B cell (primary cell): ENCODE results near the gene PITHD1. TPM values are rescaled to one million over a fixed set of nuclear protein-coding genes. Genes with fewer than 3 reads are reported as not detected.

ENCODE experiments used
- ATAC-seq: fragments of 200-7000 bp; cut with Tn5 transposase; one replicate; pipeline ENCODE4 v1.10.0; 2021; ENCODE audit warnings: low read depth, mild to moderate bottlenecking, moderate number of reproducible peaks, moderate library complexity
- CTCF ChIA-PET: fragments of 350-600 bp; sonication (Branson Sonifier 250); formaldehyde crosslinking; loops from one replicate; lab custom pipeline; 2021; ENCODE audit warnings: antibody characterized with exemption, inconsistent platforms; lab: Charles Lee
- POLR2A ChIA-PET: fragments of 350-600 bp; sonication (Branson Sonifier 250); formaldehyde crosslinking; loops from one replicate; lab custom pipeline; 2021; ENCODE audit warnings: antibody characterized with exemption; lab: Charles Lee
- DNase-seq: peaks from one replicate; pipeline ENCODE4 v3.0.0; 2013
- H2AFZ ChIP-seq: 2 replicates; pipeline ENCODE4 v1.6.1; 2012; ENCODE audit warnings: mild to moderate bottlenecking, low read depth, low read length; ENCODE audit not compliant: insufficient read depth, poor library complexity, severe bottlenecking
- H3K27ac ChIP-seq, 2 donors: 1 replicate in 1 of 2; 2 replicates in 1 of 2; pipeline ENCODE4 v1.5.1; 2012 to 2013; ENCODE audit warnings: low read length in 2 of 2, mild to moderate bottlenecking in 2 of 2, moderate library complexity in 1 of 2
- H3K27me3 ChIP-seq, 4 experiments: fragments of 200-600 bp in 1 of 4; sonication (generic) in 1 of 4; replicated peaks in 1 of 4; 1 replicate in 2 of 4; 2 replicates in 2 of 4; pipeline versions ENCODE4 v1.6.1 to v1.7.0; 2013 to 2016; ENCODE audit warnings: low read length in 3 of 4, mild to moderate bottlenecking in 2 of 4, mixed read lengths in 1 of 4, moderate library complexity in 1 of 4; ENCODE audit not compliant: insufficient read depth in 4 of 4, control insufficient read depth in 3 of 4; ENCODE audit errors: control extremely low read depth in 1 of 4
- H3K36me3 ChIP-seq, 2 experiments: replicated peaks in 1 of 2; 1 replicate in 1 of 2; 2 replicates in 1 of 2; pipeline versions ENCODE4 v1.6.1 to v1.7.1; 2013; ENCODE audit warnings: low read length in 1 of 2; ENCODE audit not compliant: insufficient read depth in 2 of 2, control insufficient read depth in 1 of 2; ENCODE audit errors: control extremely low read depth in 1 of 2, extremely low read depth in 1 of 2
- H3K4me1 ChIP-seq, 2 donors: fragments of 200-600 bp in 1 of 2; sonication (generic) in 1 of 2; 1 replicate in 1 of 2; 2 replicates in 1 of 2; pipeline versions ENCODE4 v1.5.1 to v1.6.1; 2013 to 2017; ENCODE audit warnings: low read length in 2 of 2; ENCODE audit not compliant: control insufficient read depth in 2 of 2, insufficient read depth in 2 of 2
- H3K4me2 ChIP-seq: replicated peaks from 2 replicates; pipeline ENCODE3; 2012; ENCODE audit warnings: mild to moderate bottlenecking, low read depth, low read length; ENCODE audit not compliant: poor library complexity, severe bottlenecking
- H3K4me3 ChIP-seq, 5 experiments: fragments of 200-600 bp in 1 of 5; sonication (generic) in 1 of 5; 1 replicate in 3 of 5; 2 replicates in 2 of 5; pipeline versions ENCODE4 v1.5.1 to v1.7.0; 2011 to 2016; ENCODE audit warnings: low read length in 4 of 5, mild to moderate bottlenecking in 4 of 5, low read depth in 2 of 5, control low read depth in 1 of 5, moderate library complexity in 1 of 5; ENCODE audit not compliant: insufficient read depth in 1 of 5; ENCODE audit errors: control extremely low read depth in 1 of 5, extremely low read depth in 1 of 5
- H3K79me2 ChIP-seq: fragments of 200-600 bp; sonication (generic); one replicate; pipeline ENCODE4 v1.6.0; 2016; ENCODE audit warnings: low read length; ENCODE audit not compliant: control insufficient read depth, insufficient read depth
- H3K9ac ChIP-seq: fragments of 200-600 bp; sonication (generic); 2 replicates; pipeline ENCODE4 v1.6.1; 2017; ENCODE audit warnings: mild to moderate bottlenecking, low read length, moderate library complexity
- H3K9me3 ChIP-seq, 3 donors: one replicate each; pipeline versions ENCODE4 v1.6.1 to v1.7.1; 2013; ENCODE audit warnings: low read length in 2 of 3; ENCODE audit not compliant: control insufficient read depth in 2 of 3, insufficient read depth in 1 of 3; ENCODE audit errors: control extremely low read depth in 1 of 3
- H4K20me1 ChIP-seq: 2 replicates; pipeline ENCODE4 v1.6.0; 2012; ENCODE audit warnings: mild to moderate bottlenecking, low read length; ENCODE audit not compliant: insufficient read depth, control insufficient read depth, poor library complexity, severe bottlenecking
- H3K27ac Mint-ChIP-seq: one replicate; pipeline ENCODE4 v1.8.0; 2021; ENCODE audit warnings: mixed read lengths
- H3K27me3 Mint-ChIP-seq: one replicate; pipeline ENCODE4 v1.8.0; 2021; ENCODE audit warnings: mixed read lengths
- H3K4me1 Mint-ChIP-seq: one replicate; pipeline ENCODE4 v1.8.0; 2021; ENCODE audit warnings: mixed read lengths
- H3K4me3 Mint-ChIP-seq: one replicate; pipeline ENCODE4 v1.8.0; 2021; ENCODE audit warnings: mixed read lengths
- H3K9me3 Mint-ChIP-seq: one replicate; pipeline ENCODE4 v1.8.0; 2022; ENCODE audit warnings: mixed read lengths; ENCODE audit not compliant: insufficient read depth
- EZH2 ChIP-seq: IDR thresholded peaks from 2 replicates; pipeline ENCODE4 v1.6.1; 2012; ENCODE audit warnings: borderline replicate concordance, low read depth, mild to moderate bottlenecking, moderate library complexity, low read length; ENCODE audit not compliant: insufficient read depth, poor library complexity, severe bottlenecking
- WGBS: methylation state at CpG from one replicate; pipeline ENCODE4 v1.1.5; 2013; ENCODE audit warnings: missing lambda C conversion rate; ENCODE audit not compliant: insufficient coverage; 5-methylcytosine and 5-hydroxymethylcytosine counted together
- intact Hi-C: fragments of 100-400 bp; cut with micrococcal nuclease; formaldehyde crosslinking; loops from one replicate; pipeline ENCODE4 v1.10.0; 2022
- polyA minus RNA-seq: library from RNA; depleted of rRNA, polyadenylated mRNA; stranded (reverse); fragments of >200 nt; gene quantifications from 2 replicates; pipeline ENCODE4 v1.2.3, GENCODE V29; 2012
- polyA plus RNA-seq: library from polyadenylated mRNA; depleted of rRNA; stranded (reverse); fragments of >200 nt; gene quantifications from 2 replicates; pipeline ENCODE4 v1.2.3, GENCODE V29; 2012
- total RNA-seq, 2 donors: library from RNA; stranded (reverse); fragments of 120-200 nt in 1 of 2; gene quantifications; 1 replicate in 1 of 2; 2 replicates in 1 of 2; pipeline versions ENCODE4 v1.2.3 to v1.2.4, GENCODE V29; 2013 to 2022
- TF ChIP-seq, protein P1 (sequence below): fragments of 200-600 bp; IDR thresholded peaks from one replicate; pipeline ENCODE4 v1.8.0; 2022; ENCODE audit warnings: antibody characterized with exemption, mild to moderate bottlenecking

Gene PITHD1, protein sequence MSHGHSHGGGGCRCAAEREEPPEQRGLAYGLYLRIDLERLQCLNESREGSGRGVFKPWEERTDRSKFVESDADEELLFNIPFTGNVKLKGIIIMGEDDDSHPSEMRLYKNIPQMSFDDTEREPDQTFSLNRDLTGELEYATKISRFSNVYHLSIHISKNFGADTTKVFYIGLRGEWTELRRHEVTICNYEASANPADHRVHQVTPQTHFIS
- 56.7 and 62.2 TPM in 2 replicates for total RNA-seq
- 76.5 TPM for total RNA-seq (2013)
- polyA plus RNA-seq: 32.4 and 66.3 TPM in 2 replicates
- 51.6 and 63.3 TPM in 2 replicates for polyA minus RNA-seq

DNA sequence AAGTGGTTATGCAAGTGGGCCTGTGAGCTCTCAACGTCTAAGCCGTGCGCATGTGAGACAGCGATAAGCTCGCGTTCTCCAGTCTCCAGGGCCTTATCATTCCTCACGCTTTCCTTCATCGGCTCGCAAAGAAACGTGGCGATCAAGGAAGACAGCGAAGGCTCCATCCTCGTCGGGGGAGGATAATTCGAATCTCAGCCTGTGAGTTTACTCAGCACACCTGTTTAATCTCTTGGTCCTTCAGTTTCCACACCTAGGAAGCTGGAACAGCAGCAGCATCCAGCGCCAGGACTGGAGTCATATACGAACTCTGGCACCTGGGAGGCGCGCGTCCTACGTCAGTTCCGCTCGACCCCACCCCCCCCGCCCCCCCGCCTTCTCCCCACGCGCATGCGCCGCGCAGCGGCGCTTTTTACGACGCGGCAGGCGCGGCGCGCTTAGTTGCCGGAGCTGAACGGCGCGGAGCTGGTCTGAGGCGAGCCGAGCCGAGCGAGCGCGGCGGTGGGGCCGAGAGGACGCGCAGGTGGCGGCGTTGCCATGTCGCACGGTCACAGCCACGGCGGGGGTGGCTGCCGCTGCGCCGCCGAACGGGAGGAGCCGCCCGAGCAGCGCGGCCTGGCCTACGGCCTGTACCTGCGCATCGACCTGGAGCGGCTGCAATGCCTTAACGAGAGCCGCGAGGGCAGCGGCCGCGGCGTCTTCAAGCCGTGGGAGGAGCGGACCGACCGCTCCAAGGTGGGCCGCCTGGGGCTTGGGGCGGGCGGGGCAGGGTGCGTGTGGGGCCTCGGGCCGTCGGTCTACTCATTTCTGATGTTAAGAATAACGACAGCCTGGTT lies at the start of gene PITHD1:
Gene PITHD1 (plus strand): TSS at position 440 of the 836 bp plus-strand sequence. CDS start 98 bp downstream, at position 538.
- ChIA-PET POLR2A (interaction anchor here (0.5 to 2.1 kb wide), 15 partner anchors 11 to 247 kb away, joined by 3 to 7 read pairs (median 4); partner anchors contain the start of genes CNR2, GALE, LYPLA2 and RPL11), CTCF (interaction anchor here (0.6 to 5.7 kb wide), 12 partner anchors 13 to 172 kb away, joined by 3 to 52 read pairs (median 4); partner anchors contain the start of genes CNR2, ELOA, GALE and RPL11)
- Mint-ChIP-seq H3K9me3 (no peaks in the 10 kb centered on the region), H3K4me3 (peak within 1 kb of the TSS; percentile 91), H3K27ac (peak within 1 kb of the TSS; percentile 90), H3K27me3 (no peaks in the 10 kb centered on the region), H3K4me1 (peaks cover 30% of the 10 kb centered on the region)
- H3K79me2 ChIP-seq: peaks cover 72% of the 10 kb centered on the region
- peaks cover 15 to 20% of the 10 kb centered on the region in 2 donors for H3K4me1 ChIP-seq
- peaks cover 9% of the 10 kb centered on the region for H4K20me1 ChIP-seq
- H3K9me3 ChIP-seq: no peaks in the 10 kb centered on the region
- TF ChIP-seq, protein P1, sequence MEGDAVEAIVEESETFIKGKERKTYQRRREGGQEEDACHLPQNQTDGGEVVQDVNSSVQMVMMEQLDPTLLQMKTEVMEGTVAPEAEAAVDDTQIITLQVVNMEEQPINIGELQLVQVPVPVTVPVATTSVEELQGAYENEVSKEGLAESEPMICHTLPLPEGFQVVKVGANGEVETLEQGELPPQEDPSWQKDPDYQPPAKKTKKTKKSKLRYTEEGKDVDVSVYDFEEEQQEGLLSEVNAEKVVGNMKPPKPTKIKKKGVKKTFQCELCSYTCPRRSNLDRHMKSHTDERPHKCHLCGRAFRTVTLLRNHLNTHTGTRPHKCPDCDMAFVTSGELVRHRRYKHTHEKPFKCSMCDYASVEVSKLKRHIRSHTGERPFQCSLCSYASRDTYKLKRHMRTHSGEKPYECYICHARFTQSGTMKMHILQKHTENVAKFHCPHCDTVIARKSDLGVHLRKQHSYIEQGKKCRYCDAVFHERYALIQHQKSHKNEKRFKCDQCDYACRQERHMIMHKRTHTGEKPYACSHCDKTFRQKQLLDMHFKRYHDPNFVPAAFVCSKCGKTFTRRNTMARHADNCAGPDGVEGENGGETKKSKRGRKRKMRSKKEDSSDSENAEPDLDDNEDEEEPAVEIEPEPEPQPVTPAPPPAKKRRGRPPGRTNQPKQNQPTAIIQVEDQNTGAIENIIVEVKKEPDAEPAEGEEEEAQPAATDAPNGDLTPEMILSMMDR: no peak
- TF ChIP-seq EZH2: no peak
- H3K36me3 ChIP-seq: peaks cover 0 to 9% of the 10 kb centered on the region in 2 experiments
- peak within 1 kb of the TSS; percentile 93 for H2AFZ ChIP-seq
- peak within 1 kb of the TSS; percentile 67 to 86 for H3K27ac ChIP-seq
- DNase-seq (peak; percentile 92), ATAC-seq (peak; percentile 88)
- no peaks in the 10 kb centered on the region for H3K27me3 ChIP-seq
- intact Hi-C loops: loop anchor here (1.0 to 5.0 kb wide), 4 partner anchors 13 to 138 kb away; partner anchors contain the start of genes GALE and LYPLA2
- H3K4me3 ChIP-seq: peak within 1 kb of the TSS; percentile 60 to 91 (median 86)
- under 1% methylated on average over 80 of the region's 91 CpGs for WGBS
- H3K9ac ChIP-seq: peak within 1 kb of the TSS; percentile 83
- peak within 1 kb of the TSS; percentile 95 for H3K4me2 ChIP-seq
